ENCODE data around the gene SH3GLB1.

- no peak for TF ChIP-seq CTCF (conservative IDR thresholded peaks at IDR 0.05; ENCODE audit: low read length)
- TF ChIP-seq EZH2phosphoT487 (IDR thresholded peaks at IDR 0.05; ENCODE audit: borderline replicate concordance, low read depth, low read length): no peak
Measured at GRCh38 chr1:86762336-86762735, 58.0 kb downstream of the SH3GLB1 start.
